ENCODE measurements around the gene RNU11.
"Not testable (repeated sequence)": the region's sequence is repeated elsewhere in the genome, so short reads cannot be mapped to it uniquely, and the experiment has no call there.

Gene RNU11

DNA sequence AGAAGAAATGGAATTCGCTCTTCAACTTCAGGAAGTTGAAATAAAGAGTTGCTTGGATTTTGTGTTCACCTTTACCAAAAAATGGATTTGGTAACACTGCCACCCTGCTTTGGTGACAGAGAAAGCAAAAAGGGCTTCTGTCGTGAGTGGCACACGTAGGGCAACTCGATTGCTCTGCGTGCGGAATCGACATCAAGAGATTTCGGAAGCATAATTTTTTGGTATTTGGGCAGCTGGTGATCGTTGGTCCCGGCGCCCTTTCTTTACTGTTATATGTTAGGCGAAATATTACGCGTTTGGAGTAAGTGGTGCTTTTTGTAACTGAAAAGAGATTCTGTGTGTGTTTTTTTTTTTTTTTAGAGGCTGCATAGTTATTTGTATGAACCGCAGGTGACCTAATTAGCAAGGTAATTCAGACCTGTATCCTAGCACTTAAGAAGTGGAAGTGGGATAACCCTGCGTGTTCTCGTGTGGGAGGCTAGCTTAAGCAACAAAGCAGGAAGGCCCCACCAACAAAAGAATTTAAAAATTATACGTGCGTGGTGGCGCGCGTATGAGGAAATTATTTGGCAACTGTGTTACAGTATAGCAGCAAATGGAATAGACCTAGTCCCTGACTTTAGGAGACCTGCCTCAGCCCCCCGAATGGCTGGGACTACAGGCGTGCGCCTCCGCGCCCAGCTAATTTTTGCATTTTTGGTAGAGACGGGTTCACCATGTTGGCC lies at the start of gene RNU11:
TSS of gene RNU11 (plus strand) at position 127 of the 725 bp plus-strand sequence.
- DNase-seq, result peak; percentile 95

GRCh38 chr1:28601696-28602095 lies 46.7 kb upstream of the RNU11 start:
- no peak for DNase-seq

DNA sequence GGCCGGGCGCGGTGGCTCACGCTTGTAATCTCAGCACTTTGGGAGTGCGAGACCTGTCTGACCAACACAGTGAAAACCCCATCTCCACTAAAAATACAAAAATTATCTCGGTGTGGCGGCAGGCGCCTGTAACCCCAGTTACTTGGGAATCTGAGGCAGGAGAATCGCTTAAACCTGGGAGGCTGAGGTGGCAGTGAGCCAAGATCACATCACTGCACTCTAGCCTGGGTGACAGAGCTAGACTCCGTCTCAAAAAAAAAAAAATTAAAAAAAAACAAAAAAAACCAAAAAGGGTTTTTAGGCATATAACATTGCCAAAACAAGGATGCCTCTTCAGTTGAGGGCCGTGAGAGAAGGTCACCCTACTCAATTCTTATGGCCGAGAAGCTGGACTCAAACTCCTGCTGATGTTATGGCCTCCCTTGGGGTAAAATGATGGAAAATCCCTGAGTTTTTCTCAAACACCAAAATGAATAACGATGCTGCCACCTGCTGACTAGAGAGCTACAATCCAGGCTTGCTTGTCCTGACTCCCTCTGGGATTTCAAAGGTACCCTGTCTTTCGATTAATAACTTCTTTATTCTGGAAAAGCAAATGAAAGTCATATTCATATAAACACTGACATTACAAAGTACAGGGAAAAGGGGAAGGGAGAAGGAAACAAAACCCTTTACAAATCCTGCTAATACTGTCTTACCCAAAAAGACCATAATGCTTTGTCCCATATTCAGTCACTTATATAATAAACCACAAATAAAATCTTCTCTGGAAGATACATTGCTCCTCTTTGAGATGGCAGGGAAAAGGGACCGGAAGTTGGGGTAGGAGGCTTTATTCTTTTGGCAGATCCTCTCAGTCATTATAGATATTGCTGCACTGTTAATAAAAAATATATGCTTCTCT lies 45.6 kb upstream of the RNU11 start:
- DNase-seq, result no peak

DNA sequence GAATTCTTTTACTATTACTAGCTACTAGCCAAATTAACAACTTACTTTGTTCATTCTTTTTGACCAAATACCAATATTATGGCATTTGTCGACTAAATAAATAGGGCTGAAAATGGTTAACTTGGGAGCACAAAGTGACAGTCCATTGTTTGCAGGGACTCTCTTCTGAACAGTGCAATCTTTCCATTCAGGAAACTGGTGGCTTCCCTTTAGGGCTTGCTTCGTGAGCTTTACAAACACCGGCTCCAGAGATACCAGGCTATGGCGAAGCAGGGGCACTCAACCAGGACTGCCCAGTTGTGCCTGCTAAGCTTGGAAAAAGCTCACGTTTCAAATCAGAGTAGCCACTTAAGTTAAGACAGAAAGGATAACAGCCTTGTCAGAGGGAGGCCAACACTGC lies 44.0 kb upstream of the RNU11 start:
- DNase-seq, result no peak

- DNase-seq, result no peak
These were observed 43.4 kb upstream of the RNU11 start for GRCh38 chr1:28604962-28605361.

- no peak for DNase-seq
These were observed 41.6 kb upstream of the RNU11 start for GRCh38 chr1:28606771-28607170.

DNA sequence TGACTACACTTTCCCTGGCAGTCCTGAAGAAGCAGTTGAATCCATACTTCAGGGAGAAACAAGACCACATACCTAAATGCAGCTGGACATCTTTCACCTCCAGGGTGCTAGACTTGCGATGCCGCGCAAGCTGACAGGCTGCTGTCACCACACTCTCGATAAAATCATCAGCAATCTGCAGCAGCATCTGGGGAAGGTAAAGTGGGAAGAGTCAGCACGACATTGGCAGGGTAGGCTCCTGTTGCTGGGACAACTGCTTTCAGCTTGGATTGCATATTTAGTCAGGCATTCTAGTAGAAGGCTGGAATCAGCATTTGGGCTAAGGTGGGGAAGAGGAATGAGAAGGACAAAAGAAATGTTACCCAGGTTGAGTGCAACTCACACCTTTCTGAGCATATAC lies 35.2 kb upstream of the RNU11 start:
- no peak for DNase-seq

- DNase-seq, result no peak
These were observed 16.7 kb upstream of the RNU11 start for GRCh38 chr1:28631713-28632112.

- no peak for DNase-seq
These were observed 15.8 kb upstream of the RNU11 start for GRCh38 chr1:28632560-28632959.

DNA sequence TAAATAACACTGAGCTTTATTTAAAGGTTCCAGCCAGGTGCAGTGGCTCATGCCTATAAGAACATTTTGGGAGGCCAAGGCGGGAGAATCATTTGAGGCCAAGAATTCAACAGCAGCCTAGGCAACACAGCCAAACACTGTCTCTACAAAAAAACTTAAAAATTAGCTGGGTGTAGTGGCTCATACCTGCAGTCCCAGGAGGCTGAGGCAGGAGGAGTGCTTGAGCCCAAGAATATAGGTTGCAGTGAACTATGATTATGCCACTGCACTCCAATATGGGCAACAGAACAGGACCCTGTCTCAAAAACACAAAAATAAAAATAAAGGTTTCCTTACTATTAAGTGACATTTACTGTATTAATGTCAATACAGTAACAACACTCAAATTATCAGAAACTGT lies 7.6 kb upstream of the RNU11 start:
- DNase-seq, result no peak

DNA sequence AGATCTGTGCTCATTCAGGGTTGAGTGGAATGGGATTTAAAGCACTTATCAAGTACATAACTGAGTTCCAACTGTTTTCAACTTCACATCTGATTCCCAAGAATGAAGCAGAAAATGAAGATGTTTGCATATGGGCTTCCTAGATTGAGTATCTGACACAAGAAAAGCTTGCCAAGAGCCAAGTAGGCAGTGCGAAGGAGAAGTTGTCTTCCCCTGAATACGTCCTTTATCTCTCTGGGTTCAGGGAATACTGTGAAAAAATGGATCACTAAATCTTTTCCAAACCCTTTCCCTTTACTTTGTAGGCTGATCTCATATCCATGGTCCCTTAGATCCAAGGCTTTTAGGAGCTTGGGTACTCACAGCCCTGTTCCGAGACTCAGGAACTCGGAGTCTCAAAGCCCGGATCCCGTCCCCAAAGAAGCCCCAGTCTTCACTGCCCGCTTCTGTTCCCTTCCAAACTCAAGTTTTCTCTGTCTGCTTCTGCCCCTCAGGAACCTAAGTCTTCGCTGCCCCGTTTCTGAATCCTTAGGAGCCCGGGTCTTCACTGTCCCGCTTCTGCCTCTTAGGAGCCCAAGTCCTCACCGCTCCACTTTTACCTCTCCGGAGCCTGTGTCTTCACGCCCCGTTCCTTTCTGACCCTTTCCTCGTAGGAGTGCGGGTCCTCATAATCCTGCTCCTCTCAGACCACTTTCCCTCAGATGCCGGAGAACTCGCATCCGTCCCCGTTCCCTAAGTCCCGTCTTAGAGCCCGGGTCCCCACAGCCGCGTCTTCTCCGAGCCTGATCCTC lies 6.1 kb upstream of the RNU11 start:
- no peak for DNase-seq

GRCh38 chr1:28642847-28643635 lies 5.4 kb upstream of the RNU11 start, which contains the start of gene TAF12:
Gene TAF12 (minus strand): TSS chr1:28643067. CDS start chr1:28622081, 20,986 bp downstream.
- DNase-seq, result peak; percentile 82

GRCh38 chr1:28644494-28644893 lies 3.9 kb upstream of the RNU11 start:
- no peak for DNase-seq

GRCh38 chr1:28645406-28645805 lies 3.0 kb upstream of the RNU11 start:
- DNase-seq, result not testable (repeated sequence)

GRCh38 chr1:28646040-28646439 lies 2.4 kb upstream of the RNU11 start:
- DNase-seq, result no peak

DNA sequence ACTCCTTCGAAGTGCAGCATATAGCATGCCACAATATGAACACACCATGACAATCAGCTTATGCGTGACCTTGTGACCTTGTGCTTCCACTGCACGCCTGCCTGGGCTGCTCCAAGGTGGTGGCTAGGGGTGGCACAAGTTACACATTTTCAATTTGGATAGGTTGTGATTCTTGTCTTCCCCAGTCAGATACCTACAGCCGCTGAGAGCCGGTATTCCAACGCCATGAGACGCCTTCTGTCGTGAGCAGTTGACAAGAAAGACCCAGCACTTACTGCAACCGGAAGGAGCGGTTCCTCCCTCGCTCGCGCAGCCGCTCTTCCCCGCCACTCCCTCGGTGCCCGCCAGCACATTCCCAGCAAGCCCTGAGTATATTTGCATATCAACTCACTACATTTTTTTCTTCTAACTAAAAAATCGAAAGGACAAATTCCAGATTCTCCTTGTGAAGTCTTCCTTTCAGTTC lies 359 bp upstream of the RNU11 start:
- peak; percentile 94 for DNase-seq

DNA sequence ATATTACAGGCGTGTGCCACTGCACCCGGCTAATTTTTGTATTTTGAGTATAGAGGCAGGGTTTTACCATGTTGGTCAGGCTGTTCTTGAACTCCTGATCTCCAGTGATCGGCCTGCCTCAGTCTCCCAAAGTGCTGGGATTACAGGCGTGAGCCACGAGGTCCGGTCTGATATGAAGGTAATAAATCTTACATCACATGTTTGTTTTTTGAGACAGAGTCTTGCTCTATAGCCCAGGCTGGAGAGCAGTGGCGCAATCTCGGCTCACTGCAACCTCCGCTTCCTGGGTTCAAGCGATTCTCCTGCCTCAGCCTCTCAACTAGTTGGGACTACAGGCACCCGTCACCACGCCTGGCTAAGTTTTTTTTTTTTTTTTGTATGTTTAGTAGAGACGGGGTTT lies 4.7 kb downstream of the RNU11 start:
- not testable (repeated sequence) for DNase-seq

DNA sequence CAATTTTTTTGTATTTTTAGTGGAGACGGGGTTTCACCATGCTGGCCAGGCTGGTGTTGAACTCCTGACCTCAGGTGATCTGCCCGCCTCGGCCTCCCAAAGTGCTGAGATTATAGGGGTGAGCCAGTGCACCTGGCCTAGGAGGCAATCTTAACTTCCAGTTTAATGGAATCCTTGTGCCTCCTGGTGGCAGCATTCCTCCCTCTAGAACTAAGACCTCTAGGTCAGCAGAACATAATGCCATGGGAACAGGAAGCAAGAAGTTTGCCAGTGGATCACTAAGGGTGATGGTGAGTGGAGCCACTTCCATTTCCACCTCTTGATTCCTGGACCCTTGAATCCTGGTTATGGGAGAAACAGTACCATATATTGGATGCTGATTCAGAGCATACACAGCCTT lies 5.5 kb downstream of the RNU11 start:
- DNase-seq, result not testable (repeated sequence)

GRCh38 chr1:28655448-28656311 lies 7.3 kb downstream of the RNU11 start:
- DNase-seq, result not testable (repeated sequence)

- no peak for DNase-seq
These were observed 7.9 kb downstream of the RNU11 start for GRCh38 chr1:28656335-28656734.

GRCh38 chr1:28663871-28664470 lies 15.6 kb downstream of the RNU11 start:
- DNase-seq, result no peak
